K562 (cell line): ENCODE data around the gene RSRC1. TPM values are rescaled to one million over a fixed set of nuclear protein-coding genes. Genes with fewer than 3 reads are reported as not detected.

Source experiments
- ATAC-seq: fragments of 200-7000 bp; cut with Tn5 transposase; 3 replicates; pipeline ENCODE4 v1.9.1; 2020; ENCODE audit warnings: moderate library complexity
- BruUV-seq: library from RNA; stranded (reverse); fragments of 400-500 nt; replicated peaks from 2 replicates; lab custom pipeline; 2021; lab: Mats Ljungman, UMichigan
- CTCF ChIA-PET: fragments of 300-600 bp; formaldehyde crosslinking; extraction: SDS; loops from one replicate; lab custom pipeline; 2021; ENCODE audit warnings: low intra/inter-chr PET ratio; lab: Yijun Ruan, JAX
- POLR2A ChIA-PET: fragments of 300-600, 350-650 bp; sonication (Branson Sonifier 250); formaldehyde crosslinking; extraction: SDS; loops from one replicate; lab custom pipeline; 2021; ENCODE audit warnings: antibody characterized with exemption, inconsistent platforms; lab: Yijun Ruan, JAX
- DNase-seq, 4 experiments: peaks; one replicate each; pipeline versions ENCODE4 v3.0.0 to v3.0.0-alpha.2; 2011 to 2018; ENCODE audit warnings: low spot score in 3 of 4, mixed read lengths in 3 of 4; ENCODE audit errors: extremely low read depth in 1 of 4
- FAIRE-seq: peaks from 2 replicates; lab custom pipeline; 2011; peaks lifted over from hg19 to GRCh38; lab: Jason Lieb, UNC
- H2AFZ ChIP-seq: 2 replicates; pipeline ENCODE4 v1.6.0; 2011; ENCODE audit warnings: low read depth, low read length, control low read depth, inconsistent platforms
- H3K27ac ChIP-seq: fragments of 200-600 bp; 3 replicates; pipeline ENCODE4 v1.8.0; 2011; ENCODE audit warnings: low read depth, mild to moderate bottlenecking, control low read depth, inconsistent platforms, low read length, moderate library complexity, mixed read lengths; ENCODE audit errors: extremely low read depth
- H3K27me3 ChIP-seq, 2 experiments: fragments of 300-600 bp in 1 of 2; 2 replicates in 1 of 2; 3 replicates in 1 of 2; pipeline versions ENCODE4 v1.6.0 to v1.8.0; 2011; ENCODE audit warnings: inconsistent platforms in 2 of 2, low read length in 2 of 2, mild to moderate bottlenecking in 1 of 2, mixed read lengths in 1 of 2, moderate library complexity in 1 of 2; ENCODE audit not compliant: control insufficient read depth in 2 of 2, insufficient read depth in 2 of 2
- H3K36me3 ChIP-seq: fragments of 300-600 bp; 3 replicates; pipeline ENCODE4 v1.8.0; 2011; ENCODE audit warnings: mild to moderate bottlenecking, low read length, inconsistent platforms; ENCODE audit not compliant: control insufficient read depth, insufficient read depth
- H3K4me1 ChIP-seq, 2 experiments: fragments of 200-600 bp in 1 of 2; replicated peaks in 1 of 2; 2 replicates in 1 of 2; 3 replicates in 1 of 2; pipeline versions ENCODE4 v1.5.1 to v1.8.0; 2011; ENCODE audit warnings: inconsistent platforms in 2 of 2, low read length in 2 of 2, mild to moderate bottlenecking in 1 of 2, mixed read lengths in 1 of 2, moderate library complexity in 1 of 2; ENCODE audit not compliant: control insufficient read depth in 2 of 2, insufficient read depth in 2 of 2
- H3K4me2 ChIP-seq: 2 replicates; pipeline ENCODE4 v1.6.1; 2011; ENCODE audit warnings: low read length, control low read depth, inconsistent platforms, mixed read lengths; ENCODE audit not compliant: insufficient read depth
- H3K4me3 ChIP-seq: fragments of 200-600 bp; sonication (generic), shearing (Covaris generic); 2 replicates; pipeline ENCODE4 v1.5.1; 2016; ENCODE audit warnings: control low read depth, inconsistent platforms
- H3K79me2 ChIP-seq: fragments of 200-600 bp; 3 replicates; pipeline ENCODE4 v1.8.0; 2011; ENCODE audit warnings: low read length, inconsistent platforms; ENCODE audit not compliant: control insufficient read depth, insufficient read depth
- H3K9ac ChIP-seq, 2 experiments: 2 replicates each; pipeline versions ENCODE4 v1.6.0 to v1.6.1; 2011; ENCODE audit warnings: low read depth in 2 of 2, low read length in 2 of 2, control low read depth in 1 of 2, inconsistent platforms in 1 of 2, mild to moderate bottlenecking in 1 of 2, mixed read lengths in 1 of 2; ENCODE audit not compliant: insufficient read depth in 1 of 2
- H3K9me1 ChIP-seq: one replicate; pipeline ENCODE4 v1.6.0; 2011; ENCODE audit warnings: inconsistent platforms, mild to moderate bottlenecking, low read length, moderate library complexity; ENCODE audit not compliant: control insufficient read depth, insufficient read depth
- H3K9me3 ChIP-seq: replicated peaks from 2 replicates; pipeline ENCODE4 v1.5.1; 2011; ENCODE audit warnings: low read depth, low read length, inconsistent platforms; ENCODE audit not compliant: control insufficient read depth, insufficient read depth
- H4K20me1 ChIP-seq: replicated peaks from 2 replicates; pipeline ENCODE4 v1.6.1; 2011; ENCODE audit warnings: low read length, inconsistent platforms, mixed read lengths; ENCODE audit not compliant: control insufficient read depth, insufficient read depth
- ARNT ChIP-seq, 2 experiments: fragments of 450-650 bp; IDR thresholded peaks; 2 replicates each; pipeline ENCODE4 v1.6.1; 2016; ENCODE audit warnings: mild to moderate bottlenecking in 1 of 2
- MEF2A ChIP-seq: IDR thresholded peaks from 2 replicates; pipeline ENCODE4 v1.6.1; 2011; ENCODE audit warnings: low read depth, mild to moderate bottlenecking, low read length, moderate library complexity; ENCODE audit not compliant: control insufficient read depth
- NR2C2 ChIP-seq, 2 experiments: fragments of 200-800 bp in 1 of 2; sonication (Bioruptor generic) in 1 of 2; sonication (generic) in 1 of 2; formaldehyde crosslinking in 1 of 2; IDR thresholded peaks; 2 replicates each; pipeline versions ENCODE4 v1.6.1 to v1.8.0; 2016 to 2022; ENCODE audit warnings: mild to moderate bottlenecking in 1 of 2, missing compliant biosample characterization in 1 of 2, missing genetic modification characterization in 1 of 2, missing genetic modification reagents in 1 of 2
- POLR3G ChIP-seq: IDR thresholded peaks from 2 replicates; pipeline ENCODE4 v1.6.1; 2011; ENCODE audit not compliant: insufficient read length, insufficient replicate concordance; ENCODE audit errors: extremely low read depth
- SMAD4 ChIP-seq: fragments of 250-450 bp; sonication (Bioruptor Pico); conservative IDR thresholded peaks from 2 replicates; pipeline ENCODE4 v1.8.0; 2021; ENCODE audit warnings: inconsistent platforms, mild to moderate bottlenecking, moderate library complexity
- TAF7 ChIP-seq: fragments of 450-650 bp; IDR thresholded peaks from 2 replicates; pipeline ENCODE4 v1.6.1; 2016; ENCODE audit warnings: missing genetic modification characterization, missing compliant biosample characterization
- WGBS: fragments of 100-300 bp; shearing (Covaris generic); methylation state at CpG from one replicate; pipeline ENCODE4 v1.1.6; 2016; ENCODE audit warnings: low coverage, mixed read lengths; ENCODE audit not compliant: insufficient coverage; ENCODE audit errors: missing lambda C conversion rate; 5-methylcytosine and 5-hydroxymethylcytosine counted together
- in situ Hi-C: fragments of 300-500 bp; cut with MboI; formaldehyde crosslinking; loops from 4 replicates; pipeline ENCODE4 v1.15.0; 2018; ENCODE audit warnings: inconsistent platforms, mixed read lengths
- intact Hi-C: fragments of 100-400 bp; cut with micrococcal nuclease; formaldehyde crosslinking; loops from 2 replicates; pipeline ENCODE4 v1.14.2; 2022
- polyA plus RNA-seq, 8 experiments: library from polyadenylated mRNA; depleted of rRNA in 4 of 8; stranded (reverse) in 5 of 8; unstranded in 3 of 8; fragments of >200 nt; fragmentation: Nextera tagmentation in 2 of 8; fragmentation: Illumina TruSeq in 1 of 8; extraction: Ambion mirVana in 2 of 8; extraction: Trizol in 1 of 8; gene quantifications; 2 replicates each; pipeline versions ENCODE4 v1.2.1 to v1.2.3, GENCODE V29; 2011 to 2014; ENCODE audit warnings: inconsistent platforms in 1 of 8, missing spikeins in 1 of 8
- total RNA-seq, 7 experiments: library from RNA; depleted of rRNA in 6 of 7; stranded (reverse); fragments of >200 nt in 6 of 7; fragmentation: Illumina TruSeq in 2 of 7; extraction: Trizol in 2 of 7; gene quantifications; 2 replicates each; pipeline versions ENCODE4 v1.2.1 to v1.2.3, GENCODE V29; 2011 to 2021; ENCODE audit warnings: low replicate concordance in 1 of 7
- TF ChIP-seq, protein P1 (sequence below): fragments of 150-350 bp; IDR thresholded peaks from 2 replicates; pipeline ENCODE4 v1.6.1; 2014; ENCODE audit warnings: low read depth, mild to moderate bottlenecking, low read length, borderline replicate concordance

Gene RSRC1
- total and polyA plus RNA-seq, 9 of the 15 experiments (the other 6 are each of a cell fraction or from before 2014, with no cell fraction given) = 19.3 to 128 (median 75.5) TPM

DNA sequence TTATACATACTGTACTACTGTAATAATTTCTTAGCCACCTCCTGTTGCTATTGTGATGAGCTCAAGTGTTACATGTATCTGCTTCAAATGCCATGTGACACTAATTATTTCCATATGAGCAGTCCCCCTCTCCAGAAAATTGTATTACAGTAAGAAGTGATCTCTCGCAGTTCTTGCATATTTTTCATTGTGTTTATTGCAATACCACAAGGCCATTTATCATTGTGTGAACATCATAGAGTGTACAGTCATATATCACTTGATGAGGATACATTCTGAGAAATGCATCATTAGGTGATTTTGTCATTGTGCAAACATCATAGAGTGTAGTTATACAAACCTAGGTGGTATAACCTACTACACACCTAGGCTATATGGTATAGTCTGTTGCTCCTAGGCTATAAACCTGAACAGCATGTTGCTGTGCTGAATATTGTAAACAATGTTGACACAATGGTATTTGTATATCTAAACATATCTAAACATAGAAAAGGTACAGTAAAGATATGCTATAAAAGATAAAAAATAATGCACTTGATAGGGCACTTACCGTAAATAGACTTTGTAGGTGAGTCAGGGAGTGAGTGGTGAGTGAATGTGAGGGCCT is 271.5 kb downstream of the RSRC1 start:
- in situ Hi-C loops (no loop called here), intact Hi-C loops (no loop called here)
- DNase-seq (no peak), ATAC-seq (no peak), FAIRE-seq (no peak)
- CTCF ChIA-PET = no interaction called here
- H3K4me2 ChIP-seq = no peak overlapping the region
- no peak overlapping the region for H3K4me3 ChIP-seq
- no peaks in the 10 kb centered on the region for H3K79me2 ChIP-seq
- H4K20me1 ChIP-seq = no peaks in the 10 kb centered on the region
- no peak overlapping the region for H3K27ac ChIP-seq
- H3K9me1 ChIP-seq = no peaks in the 10 kb centered on the region
- H3K27me3 ChIP-seq = no peaks in the 10 kb centered on the region
- H3K36me3 ChIP-seq = no peaks in the 10 kb centered on the region
- H3K9me3 ChIP-seq = no peaks in the 10 kb centered on the region
- peaks cover 0 to 2% of the 10 kb centered on the region in 2 experiments; a peak in 2 of 5 replicates for H3K4me1 ChIP-seq
- POLR2A ChIA-PET = interaction anchor here (0.5 kb wide), 1 partner anchor 1463 kb away, joined by 3 read pairs; no protein-coding TSS in a partner anchor
- 90% methylated on average over 2 of the region's 2 CpGs for WGBS
- no TSS peak for BruUV-seq
- TF ChIP-seq MEF2A = no peak
- no peak for TF ChIP-seq NR2C2 (CRISPR knock-in tag; IDR thresholded peaks at IDR 0.05)
- no peak for TF ChIP-seq NR2C2 (tag; IDR thresholded peaks at IDR 0.05)
- TF ChIP-seq TAF7 (tag) = no peak
- TF ChIP-seq ARNT (IDR thresholded peaks at IDR 0.05) = no peak
- no peak for TF ChIP-seq SMAD4 (CRISPR knock-in tag)
- no peak for TF ChIP-seq POLR3G
- TF ChIP-seq, protein P1, sequence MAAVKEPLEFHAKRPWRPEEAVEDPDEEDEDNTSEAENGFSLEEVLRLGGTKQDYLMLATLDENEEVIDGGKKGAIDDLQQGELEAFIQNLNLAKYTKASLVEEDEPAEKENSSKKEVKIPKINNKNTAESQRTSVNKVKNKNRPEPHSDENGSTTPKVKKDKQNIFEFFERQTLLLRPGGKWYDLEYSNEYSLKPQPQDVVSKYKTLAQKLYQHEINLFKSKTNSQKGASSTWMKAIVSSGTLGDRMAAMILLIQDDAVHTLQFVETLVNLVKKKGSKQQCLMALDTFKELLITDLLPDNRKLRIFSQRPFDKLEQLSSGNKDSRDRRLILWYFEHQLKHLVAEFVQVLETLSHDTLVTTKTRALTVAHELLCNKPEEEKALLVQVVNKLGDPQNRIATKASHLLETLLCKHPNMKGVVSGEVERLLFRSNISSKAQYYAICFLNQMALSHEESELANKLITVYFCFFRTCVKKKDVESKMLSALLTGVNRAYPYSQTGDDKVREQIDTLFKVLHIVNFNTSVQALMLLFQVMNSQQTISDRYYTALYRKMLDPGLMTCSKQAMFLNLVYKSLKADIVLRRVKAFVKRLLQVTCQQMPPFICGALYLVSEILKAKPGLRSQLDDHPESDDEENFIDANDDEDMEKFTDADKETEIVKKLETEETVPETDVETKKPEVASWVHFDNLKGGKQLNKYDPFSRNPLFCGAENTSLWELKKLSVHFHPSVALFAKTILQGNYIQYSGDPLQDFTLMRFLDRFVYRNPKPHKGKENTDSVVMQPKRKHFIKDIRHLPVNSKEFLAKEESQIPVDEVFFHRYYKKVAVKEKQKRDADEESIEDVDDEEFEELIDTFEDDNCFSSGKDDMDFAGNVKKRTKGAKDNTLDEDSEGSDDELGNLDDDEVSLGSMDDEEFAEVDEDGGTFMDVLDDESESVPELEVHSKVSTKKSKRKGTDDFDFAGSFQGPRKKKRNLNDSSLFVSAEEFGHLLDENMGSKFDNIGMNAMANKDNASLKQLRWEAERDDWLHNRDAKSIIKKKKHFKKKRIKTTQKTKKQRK = no peak
- no peak overlapping the region for H2AFZ ChIP-seq
- no peak overlapping the region for H3K9ac ChIP-seq
